ENCODE data around the gene SLC9A9.

The SLC9A9 gene

DNA sequence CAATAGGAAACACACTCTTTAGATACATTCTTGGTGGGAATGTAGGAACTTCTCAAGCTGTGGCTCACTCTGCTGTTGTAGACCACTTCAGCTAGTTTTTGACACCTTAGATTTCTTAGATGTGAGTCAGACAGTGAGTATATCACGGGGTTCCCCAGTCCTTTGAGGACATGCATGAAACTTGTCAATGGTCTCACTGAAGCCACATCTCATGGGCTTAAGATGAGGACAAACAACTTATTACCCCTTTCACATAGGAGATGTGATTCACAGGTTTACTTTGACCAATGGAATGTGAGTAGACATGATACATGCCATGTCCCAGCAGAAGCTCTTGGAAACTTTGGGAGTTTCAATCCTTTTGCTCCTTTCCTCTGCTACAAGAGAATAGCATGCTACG is 403.1 kb downstream of the SLC9A9 start:
- TF ChIP-seq, protein P1, sequence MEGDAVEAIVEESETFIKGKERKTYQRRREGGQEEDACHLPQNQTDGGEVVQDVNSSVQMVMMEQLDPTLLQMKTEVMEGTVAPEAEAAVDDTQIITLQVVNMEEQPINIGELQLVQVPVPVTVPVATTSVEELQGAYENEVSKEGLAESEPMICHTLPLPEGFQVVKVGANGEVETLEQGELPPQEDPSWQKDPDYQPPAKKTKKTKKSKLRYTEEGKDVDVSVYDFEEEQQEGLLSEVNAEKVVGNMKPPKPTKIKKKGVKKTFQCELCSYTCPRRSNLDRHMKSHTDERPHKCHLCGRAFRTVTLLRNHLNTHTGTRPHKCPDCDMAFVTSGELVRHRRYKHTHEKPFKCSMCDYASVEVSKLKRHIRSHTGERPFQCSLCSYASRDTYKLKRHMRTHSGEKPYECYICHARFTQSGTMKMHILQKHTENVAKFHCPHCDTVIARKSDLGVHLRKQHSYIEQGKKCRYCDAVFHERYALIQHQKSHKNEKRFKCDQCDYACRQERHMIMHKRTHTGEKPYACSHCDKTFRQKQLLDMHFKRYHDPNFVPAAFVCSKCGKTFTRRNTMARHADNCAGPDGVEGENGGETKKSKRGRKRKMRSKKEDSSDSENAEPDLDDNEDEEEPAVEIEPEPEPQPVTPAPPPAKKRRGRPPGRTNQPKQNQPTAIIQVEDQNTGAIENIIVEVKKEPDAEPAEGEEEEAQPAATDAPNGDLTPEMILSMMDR (IDR thresholded peaks at IDR 0.05; ENCODE audit: low read depth, low read length, missing control alignments), result no peak
- H3K4me3 ChIP-seq (ENCODE audit: low read depth, low read length), result no peak overlapping the region
- DNase-seq (ENCODE audit: low read depth), result no peak

DNA sequence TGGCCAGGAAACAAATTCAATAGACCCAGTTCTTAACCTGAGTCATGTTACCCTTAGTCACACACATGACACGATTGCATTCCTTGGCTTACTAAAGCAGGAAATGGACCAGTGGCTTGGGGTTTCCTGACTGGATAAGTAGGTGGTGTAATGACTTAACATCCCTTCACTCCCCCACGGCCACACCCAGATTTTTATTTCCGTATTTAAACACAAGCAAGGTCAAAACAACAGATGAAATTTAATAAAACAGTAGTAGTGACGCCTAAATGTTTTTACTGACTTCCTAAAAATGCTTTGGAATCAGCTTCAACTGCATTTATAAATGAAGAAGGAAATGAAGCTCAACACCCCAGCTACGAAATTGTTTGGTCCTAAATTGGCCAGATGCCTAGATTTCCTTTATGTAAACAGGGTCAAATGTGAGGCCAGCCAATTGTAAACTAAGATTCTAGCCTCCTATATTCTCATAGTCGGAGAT is 404.4 kb downstream of the SLC9A9 start:
- TF ChIP-seq, protein P1 (IDR thresholded peaks at IDR 0.05; ENCODE audit: low read depth, low read length, missing control alignments), result no peak
- no peak for DNase-seq (ENCODE audit: low read depth)
- no peak overlapping the region for H3K4me3 ChIP-seq (ENCODE audit: low read depth, low read length)

DNA sequence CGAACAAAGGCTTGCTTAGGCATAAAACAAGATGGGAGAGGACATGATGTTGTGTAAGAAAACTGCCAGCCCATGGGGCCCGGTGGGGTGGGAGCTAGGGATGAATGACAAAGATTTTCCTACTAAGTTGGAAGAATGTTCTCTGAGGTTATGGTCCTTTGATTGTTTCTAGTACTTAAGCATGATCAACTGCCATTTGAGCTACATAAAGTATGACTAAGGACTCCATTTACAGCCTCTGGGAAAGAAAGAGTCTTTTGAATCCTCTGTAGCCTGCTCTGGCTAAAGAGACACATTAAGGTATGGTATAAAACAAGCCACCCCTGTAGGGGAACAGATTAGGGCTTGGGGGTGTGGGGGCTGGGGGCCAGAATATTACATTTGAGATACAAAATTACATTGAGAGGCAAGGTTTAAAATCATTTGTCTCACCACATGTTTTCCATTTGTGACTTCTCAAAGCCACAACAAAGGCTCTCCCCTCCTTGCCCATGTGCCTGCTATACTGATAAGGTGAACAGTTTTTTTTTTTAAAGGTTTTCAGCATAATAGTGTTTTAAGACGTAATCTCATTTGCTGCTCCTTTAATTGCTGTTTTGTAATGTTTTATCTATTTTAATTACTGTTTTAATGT is 405.3 kb downstream of the SLC9A9 start:
- H3K4me3 ChIP-seq (ENCODE audit: low read depth, low read length), result no peak overlapping the region
- no peak for DNase-seq (ENCODE audit: low read depth)

DNA sequence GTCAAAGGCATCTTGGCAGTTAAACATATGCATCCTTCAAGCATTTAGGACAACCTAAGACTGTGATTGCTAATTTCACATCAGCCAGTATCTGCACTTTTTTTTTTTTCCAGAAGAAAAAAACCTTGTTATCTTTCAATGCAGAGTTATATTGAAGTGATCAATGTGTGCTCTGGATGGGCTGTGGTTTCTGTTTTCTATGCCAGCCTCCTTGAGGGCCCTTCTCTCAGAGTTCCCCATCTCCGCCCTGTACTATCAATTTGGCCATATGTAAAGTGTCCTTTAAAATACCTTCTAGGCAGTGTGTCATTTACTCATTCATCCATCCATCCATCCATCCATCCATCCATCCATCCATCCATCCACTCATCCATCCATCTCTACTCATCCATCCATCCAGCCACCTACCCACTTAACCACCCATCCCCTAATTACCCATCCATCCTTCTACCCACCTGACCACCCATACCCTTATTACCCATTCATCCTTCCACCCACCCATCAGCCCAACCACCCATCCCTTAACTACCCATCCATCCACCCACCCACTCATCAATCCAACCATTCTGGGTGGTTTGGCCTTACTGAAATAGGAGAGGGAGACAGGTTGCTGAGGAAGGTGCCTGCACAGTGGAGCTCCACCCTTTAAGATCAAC is 406.6 kb downstream of the SLC9A9 start:
- H3K4me3 ChIP-seq (ENCODE audit: low read depth, low read length), result no peak overlapping the region
- TF ChIP-seq, protein P1 (IDR thresholded peaks at IDR 0.05; ENCODE audit: low read depth, low read length, missing control alignments), result no peak
- no peak for DNase-seq (ENCODE audit: low read depth)

More for the DNA sequence above, 405.3 kb downstream of the SLC9A9 start:
- TF ChIP-seq, protein P1 (IDR thresholded peaks at IDR 0.05; ENCODE audit: low read depth, low read length, missing control alignments), result no peak

DNA sequence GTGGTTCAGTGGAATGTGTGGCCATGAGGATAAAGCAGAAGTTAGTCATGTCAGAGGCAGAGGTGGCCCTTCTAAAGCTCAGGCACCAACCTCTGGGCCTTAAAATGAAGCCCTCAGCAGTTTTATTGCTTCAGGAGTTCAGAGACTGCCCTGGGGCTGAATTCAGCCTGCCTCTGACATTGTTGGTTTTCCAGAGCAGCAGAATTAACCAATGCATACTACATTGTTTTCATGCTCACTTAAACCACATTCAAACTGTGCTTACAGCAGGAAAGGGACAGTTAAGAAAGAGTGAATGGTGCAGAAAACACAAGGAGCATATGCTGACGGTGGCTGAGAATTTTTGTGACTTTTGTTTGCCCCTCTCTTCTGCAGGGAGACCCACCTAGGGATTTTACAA is 408.5 kb downstream of the SLC9A9 start:
- TF ChIP-seq, protein P1 (IDR thresholded peaks at IDR 0.05; ENCODE audit: low read depth, low read length, missing control alignments), result no peak
- H3K4me3 ChIP-seq (ENCODE audit: low read depth, low read length), result no peak overlapping the region
- DNase-seq (ENCODE audit: low read depth), result no peak

DNA sequence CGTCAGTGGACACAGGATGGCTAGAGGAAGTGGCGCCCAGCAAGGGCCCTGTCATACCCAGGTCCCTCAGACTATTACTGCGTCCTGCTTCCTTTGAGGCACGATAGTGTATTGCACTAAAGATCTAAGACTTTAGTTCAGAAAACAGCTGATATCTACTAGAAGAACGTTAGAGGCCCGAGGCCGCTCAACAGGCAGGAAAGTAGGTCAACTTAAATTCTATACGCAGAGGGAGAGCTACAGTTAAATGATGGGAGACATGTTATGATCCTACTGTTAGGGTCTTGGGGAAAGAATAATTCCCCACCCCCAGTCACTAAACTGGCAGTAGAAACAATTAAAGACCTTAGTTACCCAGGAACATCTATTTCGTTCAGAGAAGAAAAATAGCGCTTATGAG is 410.9 kb downstream of the SLC9A9 start:
- no peak for DNase-seq (ENCODE audit: low read depth)
- TF ChIP-seq, protein P1 (IDR thresholded peaks at IDR 0.05; ENCODE audit: low read depth, low read length, missing control alignments), result no peak
- H3K4me3 ChIP-seq (ENCODE audit: low read depth, low read length), result no peak overlapping the region
